Osteoblast (primary cell): ENCODE measurements around the gene NCKAP5. TPM values are rescaled to one million over a fixed set of nuclear protein-coding genes. Genes with fewer than 3 reads are reported as not detected.

Source experiments
- DNase-seq: peaks from one replicate; pipeline ENCODE4 v3.0.0; 2011; ENCODE audit warnings: low spot score, mixed read lengths; ENCODE audit not compliant: insufficient read length; ENCODE audit errors: missing footprints
- H2AFZ ChIP-seq: 2 replicates; pipeline ENCODE4 v1.6.0; 2011; ENCODE audit warnings: mild to moderate bottlenecking, low read length
- H3K27ac ChIP-seq: 2 replicates; pipeline ENCODE4 v1.5.1; 2011; ENCODE audit warnings: mild to moderate bottlenecking, low read depth, low read length, moderate library complexity
- H3K27me3 ChIP-seq: 2 replicates; pipeline ENCODE4 v1.6.0; 2012; ENCODE audit warnings: mild to moderate bottlenecking, control low read depth, inconsistent platforms, low read length, moderate library complexity; ENCODE audit not compliant: insufficient read depth
- H3K36me3 ChIP-seq: 2 replicates; pipeline ENCODE4 v1.5.1; 2011; ENCODE audit warnings: mild to moderate bottlenecking, low read length, control low read depth, moderate library complexity; ENCODE audit not compliant: insufficient read depth
- H3K4me1 ChIP-seq: 2 replicates; pipeline ENCODE4 v1.5.1; 2011; ENCODE audit warnings: mild to moderate bottlenecking, low read length, control low read depth, moderate library complexity; ENCODE audit not compliant: insufficient read depth
- H3K4me2 ChIP-seq: 2 replicates; pipeline ENCODE4 v1.6.0; 2011; ENCODE audit warnings: mild to moderate bottlenecking, low read length; ENCODE audit not compliant: insufficient read depth
- H3K4me3 ChIP-seq: fragments of 200-600 bp; sonication (generic); 3 replicates; pipeline ENCODE4 v1.5.1; 2012; ENCODE audit warnings: mild to moderate bottlenecking, low read length, inconsistent platforms; ENCODE audit not compliant: insufficient read depth
- H3K79me2 ChIP-seq: 2 replicates; pipeline ENCODE4 v1.6.0; 2012; ENCODE audit warnings: mild to moderate bottlenecking, low read length, control low read depth, inconsistent platforms; ENCODE audit not compliant: insufficient read depth
- H3K9me3 ChIP-seq: 2 replicates; pipeline ENCODE4 v1.5.1; 2011; ENCODE audit warnings: low read depth, low read length, control low read depth
- H4K20me1 ChIP-seq: 2 replicates; pipeline ENCODE4 v1.6.0; 2012; ENCODE audit warnings: mild to moderate bottlenecking, low read length, control low read depth; ENCODE audit not compliant: insufficient read depth
- total RNA-seq: library from RNA; depleted of rRNA; stranded (reverse); fragments of >200 nt; gene quantifications from 2 replicates; pipeline ENCODE4 v1.2.3, GENCODE V29; 2012
- TF ChIP-seq, protein P1 (sequence below): IDR thresholded peaks from 2 replicates; pipeline ENCODE4 v1.5.1; 2011; ENCODE audit warnings: mild to moderate bottlenecking, low read depth, low read length, moderate library complexity; ENCODE audit errors: extremely low read depth

The NCKAP5 gene
- total RNA-seq, 1 donor = 1.8 TPM

DNA sequence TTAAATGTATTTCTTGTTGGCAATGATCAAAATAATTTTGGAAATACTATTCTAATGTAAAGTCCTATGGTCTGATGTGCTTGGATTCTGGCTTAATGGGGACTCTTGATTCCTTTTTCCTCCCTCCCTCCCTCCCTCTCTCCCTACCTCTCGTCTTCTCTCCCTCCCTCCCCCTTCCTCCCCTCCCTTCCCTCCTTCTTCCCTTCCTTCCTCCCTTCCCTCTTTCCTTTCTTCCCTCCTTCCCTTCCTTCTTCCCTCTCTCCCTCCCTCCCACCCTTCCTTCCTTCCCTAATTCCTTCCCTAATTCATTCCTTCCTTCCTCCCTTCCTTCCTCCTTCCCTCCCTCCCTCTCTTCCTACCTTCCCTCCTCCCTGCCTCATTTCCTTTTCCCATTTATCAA is 19.9 kb upstream of the NCKAP5 start:
- Histone ChIP-seq H3K27ac (no peak overlapping the region), H3K36me3 (no peaks in the 10 kb centered on the region), H3K4me1 (peaks cover 36% of the 10 kb centered on the region), H3K4me3 (no peak overlapping the region), H4K20me1 (no peaks in the 10 kb centered on the region), H3K9me3 (no peaks in the 10 kb centered on the region), H3K79me2 (no peaks in the 10 kb centered on the region), H2AFZ (no peak overlapping the region), H3K4me2 (no peak overlapping the region), H3K27me3 (no peaks in the 10 kb centered on the region)
- no peak for DNase-seq
- TF ChIP-seq, protein P1, sequence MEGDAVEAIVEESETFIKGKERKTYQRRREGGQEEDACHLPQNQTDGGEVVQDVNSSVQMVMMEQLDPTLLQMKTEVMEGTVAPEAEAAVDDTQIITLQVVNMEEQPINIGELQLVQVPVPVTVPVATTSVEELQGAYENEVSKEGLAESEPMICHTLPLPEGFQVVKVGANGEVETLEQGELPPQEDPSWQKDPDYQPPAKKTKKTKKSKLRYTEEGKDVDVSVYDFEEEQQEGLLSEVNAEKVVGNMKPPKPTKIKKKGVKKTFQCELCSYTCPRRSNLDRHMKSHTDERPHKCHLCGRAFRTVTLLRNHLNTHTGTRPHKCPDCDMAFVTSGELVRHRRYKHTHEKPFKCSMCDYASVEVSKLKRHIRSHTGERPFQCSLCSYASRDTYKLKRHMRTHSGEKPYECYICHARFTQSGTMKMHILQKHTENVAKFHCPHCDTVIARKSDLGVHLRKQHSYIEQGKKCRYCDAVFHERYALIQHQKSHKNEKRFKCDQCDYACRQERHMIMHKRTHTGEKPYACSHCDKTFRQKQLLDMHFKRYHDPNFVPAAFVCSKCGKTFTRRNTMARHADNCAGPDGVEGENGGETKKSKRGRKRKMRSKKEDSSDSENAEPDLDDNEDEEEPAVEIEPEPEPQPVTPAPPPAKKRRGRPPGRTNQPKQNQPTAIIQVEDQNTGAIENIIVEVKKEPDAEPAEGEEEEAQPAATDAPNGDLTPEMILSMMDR = no peak

DNA sequence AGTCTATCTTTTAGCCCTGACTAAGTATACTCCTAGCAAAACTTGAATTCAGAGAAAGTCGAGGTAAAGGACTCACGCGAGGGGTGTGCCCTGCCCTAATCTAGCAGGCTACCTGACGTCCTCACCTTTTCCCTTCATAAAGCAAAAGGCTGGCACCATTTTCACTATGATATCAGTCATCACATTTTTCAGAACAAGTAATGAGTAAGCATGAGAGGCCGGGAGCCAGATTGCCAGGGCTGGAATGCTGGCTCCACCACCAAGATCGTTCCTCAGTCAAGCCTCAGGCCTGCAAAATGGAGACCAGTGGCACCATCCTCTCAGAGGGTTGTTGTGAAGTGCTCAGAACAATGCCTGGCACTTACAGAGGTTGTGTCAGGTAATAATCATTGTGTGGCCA is 18.7 kb upstream of the NCKAP5 start:
- H3K79me2 ChIP-seq = no peaks in the 10 kb centered on the region
- peak overlapping the region; percentile 63 for H2AFZ ChIP-seq
- no peak overlapping the region for H3K4me2 ChIP-seq
- TF ChIP-seq, protein P1 = no peak
- H3K9me3 ChIP-seq = no peaks in the 10 kb centered on the region
- peak; percentile 62 for DNase-seq
- H3K4me3 ChIP-seq = no peak overlapping the region
- peaks cover 36% of the 10 kb centered on the region for H3K4me1 ChIP-seq
- H3K27me3 ChIP-seq = no peaks in the 10 kb centered on the region
- H3K27ac ChIP-seq = peak overlapping the region; percentile 3
- no peaks in the 10 kb centered on the region for H4K20me1 ChIP-seq
- H3K36me3 ChIP-seq = no peaks in the 10 kb centered on the region

DNA sequence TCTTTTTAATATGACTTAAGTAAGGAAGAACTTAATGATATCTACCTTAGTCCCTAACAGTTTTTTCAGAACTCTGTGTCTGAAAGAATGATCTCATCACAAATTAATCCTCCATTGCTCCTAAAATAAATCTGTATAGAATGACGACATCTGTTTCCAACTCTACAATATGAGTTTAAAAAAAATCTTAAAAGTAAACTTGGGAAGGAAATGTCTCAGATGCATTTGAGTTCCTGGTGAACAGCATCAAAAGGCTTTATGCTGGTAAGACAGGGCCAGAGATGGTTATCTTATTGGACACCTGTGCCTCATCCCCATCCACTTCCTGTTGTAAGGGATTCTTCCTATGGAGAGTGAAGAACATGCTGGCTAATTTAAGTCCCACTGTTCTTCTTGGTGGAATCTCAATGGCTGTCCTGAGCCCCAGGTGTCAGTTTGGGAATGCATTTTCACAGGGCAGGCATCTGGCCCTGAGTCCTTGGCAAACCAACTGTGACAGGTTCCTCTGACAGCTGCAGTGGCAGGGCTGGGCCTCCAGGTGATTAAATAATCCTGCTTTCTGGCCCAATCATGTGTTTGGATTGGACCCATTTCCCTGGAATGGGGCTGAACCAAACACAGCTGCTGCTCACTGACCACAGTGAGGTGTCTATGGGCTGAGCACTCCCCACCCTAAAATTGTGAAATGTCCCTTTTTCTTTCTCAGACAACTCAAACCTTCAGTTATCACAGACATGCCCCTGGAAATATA is 12.9 kb upstream of the NCKAP5 start:
- no peak for DNase-seq
- H2AFZ ChIP-seq = no peak overlapping the region

DNA sequence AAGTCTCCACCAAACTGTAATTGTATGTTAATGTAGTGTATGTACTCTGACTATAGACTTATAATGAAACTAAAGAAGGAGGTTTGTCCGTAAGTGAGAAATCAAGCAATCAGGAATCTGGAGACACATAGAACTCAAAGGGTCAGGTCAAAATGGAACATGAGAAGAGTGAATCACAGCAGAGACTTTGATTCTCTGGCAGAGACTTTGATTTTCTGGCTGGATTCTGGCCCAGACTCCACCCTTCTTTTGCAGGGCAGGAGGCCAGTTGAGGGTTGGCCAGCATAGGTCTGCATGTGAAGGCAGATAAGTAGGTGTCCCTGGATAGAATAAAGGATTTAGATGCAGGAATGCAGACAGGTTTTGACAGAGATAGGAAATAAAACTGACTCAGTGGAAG is 11.0 kb upstream of the NCKAP5 start:
- DNase-seq = peak; percentile 62
- H3K36me3 ChIP-seq = no peaks in the 10 kb centered on the region
- H3K27ac ChIP-seq = no peak overlapping the region
- H3K9me3 ChIP-seq = no peaks in the 10 kb centered on the region
- no peaks in the 10 kb centered on the region for H4K20me1 ChIP-seq
- H3K4me1 ChIP-seq = peaks cover 25% of the 10 kb centered on the region
- H2AFZ ChIP-seq = no peak overlapping the region
- no peaks in the 10 kb centered on the region for H3K79me2 ChIP-seq
- TF ChIP-seq, protein P1 = no peak
- no peaks in the 10 kb centered on the region for H3K27me3 ChIP-seq
- H3K4me3 ChIP-seq = peak overlapping the region; percentile 28
- peak overlapping the region; percentile 65 for H3K4me2 ChIP-seq

More for the DNA sequence above, 12.9 kb upstream of the NCKAP5 start:
- TF ChIP-seq, protein P1 = no peak
- no peak overlapping the region for H3K27ac ChIP-seq
- no peaks in the 10 kb centered on the region for H3K79me2 ChIP-seq
- no peaks in the 10 kb centered on the region for H3K36me3 ChIP-seq
- H3K9me3 ChIP-seq = no peaks in the 10 kb centered on the region
- peaks cover 25% of the 10 kb centered on the region for H3K4me1 ChIP-seq
- no peaks in the 10 kb centered on the region for H3K27me3 ChIP-seq
- H4K20me1 ChIP-seq = no peaks in the 10 kb centered on the region
- H3K4me2 ChIP-seq = no peak overlapping the region
- H3K4me3 ChIP-seq = no peak overlapping the region
